A549 (cell line): ENCODE measurements around the gene CHIT1. TPM values are rescaled to one million over a fixed set of nuclear protein-coding genes. Genes with fewer than 3 reads are reported as not detected.
"Not testable (repeated sequence)": the region's sequence is repeated elsewhere in the genome, so short reads cannot be mapped to it uniquely, and the experiment has no call there.

Experiments used
- ATAC-seq, 2 experiments: fragments of 200-7000 bp in 1 of 2; fragments of >200 bp in 1 of 2; cut with Nextera tagmentation in 1 of 2; cut with Tn5 transposase in 1 of 2; 3 replicates each; pipeline versions ENCODE4 v1.8.0 to v1.9.1; 2018 to 2020; ENCODE audit warnings: mild to moderate bottlenecking in 1 of 2, moderate library complexity in 1 of 2
- CTCF ChIA-PET: fragments of 300-600 bp; sonication (Branson Sonifier 250); formaldehyde crosslinking; extraction: SDS; loops from one replicate; lab custom pipeline; 2021; ENCODE audit warnings: antibody characterized with exemption, inconsistent platforms; lab: Yijun Ruan, JAX
- POLR2A ChIA-PET: fragments of 350-600 bp; formaldehyde crosslinking; extraction: SDS; loops from one replicate; lab custom pipeline; 2021; ENCODE audit warnings: antibody characterized with exemption, inconsistent platforms; lab: Yijun Ruan, JAX
- DNase-seq, 2 experiments: peaks; one replicate each; pipeline versions ENCODE4 v3.0.0 to v3.0.0-alpha.2; 2011 to 2016; ENCODE audit warnings: low read depth in 1 of 2, low spot score in 1 of 2
- FAIRE-seq: peaks from 2 replicates; lab custom pipeline; 2011; peaks lifted over from hg19 to GRCh38; lab: Jason Lieb, UNC
- H3K27ac ChIP-seq, 2 experiments: fragments of >200 bp; sonication (Bioruptor Twin); formaldehyde crosslinking; 3 replicates each; pipeline ENCODE4 v1.5.1; 2016 to 2017
- H3K4me1 ChIP-seq: fragments of >200 bp; sonication (Bioruptor Twin); formaldehyde crosslinking; 3 replicates; pipeline ENCODE4 v1.6.1; 2016
- H3K4me2 ChIP-seq: fragments of >200 bp; sonication (Bioruptor Twin); formaldehyde crosslinking; 3 replicates; pipeline ENCODE4 v1.6.1; 2016
- H3K4me3 ChIP-seq: fragments of >200 bp; sonication (Bioruptor Twin); formaldehyde crosslinking; 3 replicates; pipeline ENCODE4 v1.5.1; 2016
- H3K9me3 ChIP-seq: fragments of >200 bp; sonication (Bioruptor Twin); formaldehyde crosslinking; 3 replicates; pipeline ENCODE4 v1.6.1; 2016
- CEBPB ChIP-seq, 2 experiments: fragments of >200 bp in 1 of 2; sonication (Bioruptor Twin) in 1 of 2; formaldehyde crosslinking in 1 of 2; IDR thresholded peaks; 2 replicates each; pipeline ENCODE4 v1.6.1; 2012 to 2016
- CHD2 ChIP-seq: fragments of 150-350 bp; IDR thresholded peaks from 2 replicates; pipeline ENCODE4 v1.6.1; 2014; ENCODE audit warnings: low read length; ENCODE audit not compliant: partially characterized antibody
- CHD4 ChIP-seq: fragments of 200-600 bp; sonication (generic); IDR thresholded peaks from 2 replicates; pipeline ENCODE4 v1.6.1; 2016; ENCODE audit warnings: antibody characterized with exemption, mild to moderate bottlenecking, borderline replicate concordance
- CTCF ChIP-seq: fragments of >200 bp; sonication (Bioruptor Twin); formaldehyde crosslinking; IDR thresholded peaks from 3 replicates; pipeline ENCODE4 v1.5.1; 2016
- ELK1 ChIP-seq: fragments of 150-350 bp; IDR thresholded peaks from 2 replicates; pipeline ENCODE4 v1.6.1; 2014; ENCODE audit warnings: low read depth, mild to moderate bottlenecking, low read length
- EP300 ChIP-seq, 2 experiments: fragments of >200 bp; sonication (Bioruptor Twin); formaldehyde crosslinking; IDR thresholded peaks; 2 replicates in 1 of 2; 3 replicates in 1 of 2; pipeline ENCODE4 v1.6.1; 2016 to 2017
- FOSB ChIP-seq: fragments of 250-450 bp; sonication (Bioruptor Pico); IDR thresholded peaks from 2 replicates; pipeline ENCODE4 v1.5.0; 2020; ENCODE audit warnings: mild to moderate bottlenecking, moderate library complexity
- HES2 ChIP-seq: fragments of >200 bp; sonication (Bioruptor Twin); formaldehyde crosslinking; IDR thresholded peaks from 2 replicates; pipeline ENCODE4 v1.6.1; 2016
- HOXB13 ChIP-seq: fragments of 250-450 bp; sonication (Bioruptor Pico); IDR thresholded peaks from 2 replicates; pipeline ENCODE4 v1.5.0; 2020; ENCODE audit warnings: low read depth, mild to moderate bottlenecking, moderate library complexity
- HOXB5 ChIP-seq: fragments of 250-450 bp; sonication (Bioruptor Pico); IDR thresholded peaks from 2 replicates; pipeline ENCODE4 v1.5.0; 2020; ENCODE audit warnings: mild to moderate bottlenecking, moderate library complexity
- MAFK ChIP-seq: fragments of 450-650 bp; IDR thresholded peaks from 2 replicates; pipeline ENCODE4 v1.6.1; 2014; ENCODE audit not compliant: partially characterized antibody
- MAX ChIP-seq: IDR thresholded peaks from 2 replicates; pipeline ENCODE4 v1.6.1; 2012
- NPAS2 ChIP-seq: fragments of 250-450 bp; sonication (Bioruptor Pico); IDR thresholded peaks from 2 replicates; pipeline ENCODE4 v1.8.0; 2022; ENCODE audit warnings: mild to moderate bottlenecking, moderate library complexity, borderline replicate concordance
- POLR2AphosphoS2 ChIP-seq: conservative IDR thresholded peaks from 2 replicates; pipeline ENCODE4 v1.6.1; 2012; ENCODE audit warnings: low read length, improper control_type of control experiment, inconsistent platforms
- RAD21 ChIP-seq, 2 experiments: fragments of >200 bp in 1 of 2; sonication (Bioruptor Twin) in 1 of 2; formaldehyde crosslinking in 1 of 2; IDR thresholded peaks in 1 of 2; conservative IDR thresholded peaks in 1 of 2; 2 replicates in 1 of 2; 3 replicates in 1 of 2; pipeline ENCODE4 v1.6.1; 2012 to 2018; ENCODE audit warnings: inconsistent platforms in 1 of 2
- ZC3H11A ChIP-seq: fragments of 450-650 bp; IDR thresholded peaks from 2 replicates; pipeline ENCODE4 v1.6.1; 2014; ENCODE audit warnings: antibody characterized with exemption, mild to moderate bottlenecking
- ZFP36 ChIP-seq: fragments of 450-650 bp; IDR thresholded peaks from 2 replicates; pipeline ENCODE4 v1.6.1; 2014; ENCODE audit warnings: borderline replicate concordance; ENCODE audit not compliant: partially characterized antibody
- ZNF302 ChIP-seq: fragments of 250-450 bp; sonication (Bioruptor Pico); IDR thresholded peaks from 2 replicates; pipeline ENCODE4 v1.9.0; 2021; ENCODE audit warnings: inconsistent platforms, mild to moderate bottlenecking, moderate library complexity
- WGBS: methylation state at CpG from one replicate; pipeline ENCODE4 v1.1.6; 2017; ENCODE audit errors: missing lambda C conversion rate; 5-methylcytosine and 5-hydroxymethylcytosine counted together
- polyA plus RNA-seq, 4 experiments: library from polyadenylated mRNA; depleted of rRNA in 3 of 4; stranded (reverse); fragments of >200 nt; fragmentation: RNase III in 1 of 4; extraction: RNeasy Plus Mini Kit Qiagen cat#74134 plus additional on column Dnase treatment in 1 of 4; gene quantifications; 2 replicates in 3 of 4; 3 replicates in 1 of 4; pipeline ENCODE4 v1.2.3, GENCODE V29; 2011 to 2017

The CHIT1 gene
- polyA plus RNA-seq, 2 of the 4 experiments (the other 2 are of a cell fraction) = not detected

GRCh38 chr1:203238535-203238934, 9.1 kb upstream of the CHIT1 start:
- H3K4me2 ChIP-seq = no peak overlapping the region
- DNase-seq (no peak), FAIRE-seq (no peak), ATAC-seq (no peak)
- TF ChIP-seq HES2 (no peak), CHD2 (no peak), MAFK (peak; percentile 74), CTCF (no peak), RAD21 (conservative IDR thresholded peaks at IDR 0.05 in 1 of 2, IDR thresholded peaks at IDR 0.05 in 1 of 2) (no peak)
- no peaks in the 10 kb centered on the region for H3K9me3 ChIP-seq
- H3K4me3 ChIP-seq = no peak overlapping the region
- H3K27ac ChIP-seq = no peak overlapping the region
- POLR2A ChIA-PET = no interaction called here
- no peaks in the 10 kb centered on the region for H3K4me1 ChIP-seq
- CTCF ChIA-PET = interaction anchor here (0.7 to 1.7 kb wide), 3 partner anchors 29 to 199 kb away, joined by 3 to 7 read pairs (median 6); no protein-coding TSS in a partner anchor

GRCh38 chr1:203234901-203235300, 5.4 kb upstream of the CHIT1 start:
- H3K4me2 ChIP-seq, H3K9me3 ChIP-seq, H3K4me1 ChIP-seq, POLR2A ChIA-PET, ATAC-seq, DNase-seq, H3K4me3 ChIP-seq, FAIRE-seq, H3K27ac ChIP-seq: not testable (repeated sequence)
- 50% methylated on average over 7 of the region's 7 CpGs for WGBS
- CTCF ChIA-PET = interaction anchor here (0.9 to 3.1 kb wide), 5 partner anchors 19 to 195 kb away, joined by 3 to 20 read pairs (median 6); no protein-coding TSS in a partner anchor

GRCh38 chr1:203228670-203229069, 803 bp downstream of the CHIT1 start:
- DNase-seq = no peak
- Histone ChIP-seq H3K4me2 (no peak overlapping the region), H3K27ac (no peak overlapping the region), H3K4me3 (no peak overlapping the region), H3K9me3 (no peaks in the 10 kb centered on the region), H3K4me1 (no peaks in the 10 kb centered on the region)
- ATAC-seq = no peak
- CTCF ChIA-PET = interaction anchor here (0.8 to 6.1 kb wide), 6 partner anchors 9 to 189 kb away, joined by 3 to 68 read pairs (median 6); no protein-coding TSS in a partner anchor
- peak; percentile 86 for TF ChIP-seq MAFK
- no peak for TF ChIP-seq CEBPB (IDR thresholded peaks at IDR 0.05)
- 57% methylated on average over 4 of the region's 4 CpGs for WGBS
- FAIRE-seq = no peak
- POLR2A ChIA-PET = no interaction called here

GRCh38 chr1:203227371-203228083, 1.9 kb downstream of the CHIT1 start:
- WGBS = 43% methylated on average over 9 of the region's 9 CpGs
- CTCF ChIA-PET = interaction anchor here (1.2 to 6.1 kb wide), 9 partner anchors 9 to 188 kb away, joined by 3 to 68 read pairs (median 4); no protein-coding TSS in a partner anchor
- Histone ChIP-seq H3K9me3 (no peaks in the 10 kb centered on the region), H3K4me3 (no peak overlapping the region), H3K27ac (no peak overlapping the region), H3K4me2 (no peak overlapping the region), H3K4me1 (no peaks in the 10 kb centered on the region)
- POLR2A ChIA-PET = no interaction called here
- FAIRE-seq = no peak
- TF ChIP-seq CHD4 = no peak
- DNase-seq = no peak
- ATAC-seq = no peak

GRCh38 chr1:203225071-203225470, 4.4 kb downstream of the CHIT1 start:
- ChIA-PET POLR2A (no interaction called here), CTCF (interaction anchor here (0.8 to 12.1 kb wide), 5 partner anchors 8 to 193 kb away, joined by 3 to 96 read pairs (median 21); no protein-coding TSS in a partner anchor)
- Histone ChIP-seq H3K4me3 (no peak overlapping the region), H3K27ac (no peak overlapping the region), H3K9me3 (no peaks in the 10 kb centered on the region), H3K4me1 (no peaks in the 10 kb centered on the region), H3K4me2 (no peak overlapping the region)
- no peak for TF ChIP-seq ELK1
- TF ChIP-seq HOXB13 (CRISPR knock-in tag) = no peak
- no peak for TF ChIP-seq ZNF302 (CRISPR knock-in tag)
- no peak for TF ChIP-seq CHD4
- TF ChIP-seq POLR2AphosphoS2 = no peak
- no peak for TF ChIP-seq FOSB
- TF ChIP-seq HOXB5 (CRISPR knock-in tag) = no peak
- no peak for TF ChIP-seq EP300 (IDR thresholded peaks at IDR 0.05)
- TF ChIP-seq ZC3H11A = no peak
- no peak for TF ChIP-seq MAX
- TF ChIP-seq MAFK = no peak
- TF ChIP-seq HES2 = no peak
- TF ChIP-seq NPAS2 (CRISPR knock-in tag) = no peak
- TF ChIP-seq ZFP36 = no peak
- WGBS = 14% methylated on average over 4 of the region's 4 CpGs
- DNase-seq (no peak), ATAC-seq (no peak), FAIRE-seq (no peak)
